ENCODE results near the gene CHRND.
"Not testable (repeated sequence)": the region's sequence is repeated elsewhere in the genome, so short reads cannot be mapped to it uniquely, and the experiment has no call there.

The CHRND gene

GRCh38 chr2:232570481-232570880, 44.5 kb downstream of the CHRND start:
- not testable (repeated sequence) for FAIRE-seq; DNase-seq (ENCODE audit: insufficient read length, low spot score)

DNA sequence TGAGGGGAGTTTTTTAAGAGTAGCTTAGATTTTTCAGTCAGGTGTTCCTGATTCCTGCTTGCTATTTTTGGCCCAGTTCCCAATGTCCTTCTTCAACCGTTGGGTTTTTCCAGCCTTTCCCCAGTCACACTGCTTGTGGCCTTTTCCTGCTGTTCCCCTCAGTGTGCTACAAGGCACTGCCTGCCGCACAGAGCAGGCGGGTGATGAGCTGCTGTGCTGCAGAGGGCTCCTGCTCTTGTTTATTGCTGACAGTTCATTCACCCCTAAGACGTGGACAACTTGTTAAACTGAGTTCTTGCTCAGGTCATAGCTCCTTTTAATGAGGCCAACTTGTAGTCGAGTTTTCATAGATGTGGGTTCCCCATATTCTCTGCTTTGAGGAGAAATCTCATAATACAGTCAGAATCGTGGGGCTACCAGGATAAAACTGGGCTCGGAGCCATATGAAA, 45.1 kb downstream of the CHRND start:
- DNase-seq (ENCODE audit: insufficient read length, low spot score), result no peak
- no peak for FAIRE-seq

GRCh38 chr2:232573042-232573441, 47.1 kb downstream of the CHRND start:
- no peak for DNase-seq (ENCODE audit: insufficient read length, low spot score)
- FAIRE-seq, result no peak

- FAIRE-seq, result no peak
- no peak for DNase-seq (ENCODE audit: insufficient read length, low spot score)
Observed at GRCh38 chr2:232573771-232574435, 47.9 kb downstream of the CHRND start.

DNA sequence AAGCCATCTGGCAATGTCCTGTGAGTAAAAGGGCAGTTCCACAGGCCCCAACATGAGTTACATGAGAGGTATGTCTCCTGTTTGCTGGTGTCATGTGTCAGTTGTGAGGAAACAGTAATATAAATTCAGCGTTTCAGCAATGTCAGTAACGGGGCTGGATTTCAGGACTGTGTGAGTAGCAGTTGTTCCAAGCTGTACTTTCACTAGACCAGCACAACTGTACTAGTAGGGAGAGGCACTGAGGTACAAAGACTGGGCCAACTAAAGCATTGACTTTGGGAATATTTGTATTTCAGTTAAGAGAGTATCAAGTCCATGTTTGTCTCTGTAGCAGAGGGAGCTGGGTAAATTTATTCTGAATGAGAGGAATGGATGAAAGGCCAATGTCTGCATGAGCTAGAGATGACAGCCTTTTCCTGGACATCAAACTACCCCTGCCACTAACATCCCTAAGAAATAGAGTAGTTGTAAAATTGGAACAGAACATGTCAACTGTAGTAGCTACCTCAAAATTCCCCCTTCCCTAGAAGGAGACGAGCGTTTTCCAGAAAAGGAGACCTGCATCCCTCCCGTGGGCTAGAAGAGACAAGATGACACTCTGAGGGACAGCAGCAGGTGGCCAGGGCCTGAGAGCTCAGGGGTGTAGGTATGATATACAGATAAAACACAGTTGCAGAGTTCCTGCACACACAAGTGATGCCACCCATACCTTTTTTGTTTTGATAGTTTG, 48.9 kb downstream of the CHRND start:
- peak; percentile 40 for FAIRE-seq
- DNase-seq (ENCODE audit: insufficient read length, low spot score), result peak; percentile 48

DNA sequence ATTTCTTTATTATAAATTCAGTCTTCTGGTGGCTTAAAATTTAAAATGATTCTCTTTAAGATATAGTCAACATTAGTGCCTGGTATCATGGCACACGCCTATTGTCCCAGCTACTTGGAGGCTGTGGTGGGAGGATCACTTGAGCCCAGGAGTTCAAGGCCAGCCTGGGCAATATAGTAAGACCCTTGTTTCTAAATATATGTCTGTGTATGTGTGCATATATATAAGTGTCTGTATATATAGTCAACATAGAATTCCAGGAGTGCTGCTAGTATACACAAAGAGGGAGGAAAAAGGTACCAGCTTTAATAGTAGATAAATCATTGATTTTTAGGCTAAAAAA, 49.4 kb downstream of the CHRND start:
- FAIRE-seq (no peak), DNase-seq (ENCODE audit: insufficient read length, low spot score) (no peak)

- FAIRE-seq (peak; percentile 42), DNase-seq (ENCODE audit: insufficient read length, low spot score) (peak; percentile 30)
Observed at GRCh38 chr2:232576995-232577394, 51.0 kb downstream of the CHRND start.

DNA sequence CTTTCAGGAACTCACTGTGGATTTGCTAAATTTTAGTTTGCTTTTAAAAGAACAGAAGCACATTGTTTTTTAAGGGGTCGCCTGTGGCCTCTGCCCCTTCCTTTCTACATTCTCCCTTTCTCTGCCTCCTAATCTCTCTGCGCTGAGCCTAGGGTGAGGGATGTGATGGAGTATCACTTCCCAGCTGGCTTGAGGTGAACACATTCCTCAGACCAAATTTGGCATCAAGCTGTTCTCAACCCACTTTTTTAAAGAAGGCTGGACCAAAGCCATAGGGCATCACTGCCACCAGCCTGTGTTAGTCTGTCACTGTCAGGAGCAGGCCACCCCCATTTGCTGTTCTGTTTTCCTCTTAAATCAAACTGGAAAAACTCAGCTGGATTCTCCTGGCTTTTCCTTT, 51.9 kb downstream of the CHRND start:
- FAIRE-seq (no peak), DNase-seq (ENCODE audit: insufficient read length, low spot score) (no peak)

DNA sequence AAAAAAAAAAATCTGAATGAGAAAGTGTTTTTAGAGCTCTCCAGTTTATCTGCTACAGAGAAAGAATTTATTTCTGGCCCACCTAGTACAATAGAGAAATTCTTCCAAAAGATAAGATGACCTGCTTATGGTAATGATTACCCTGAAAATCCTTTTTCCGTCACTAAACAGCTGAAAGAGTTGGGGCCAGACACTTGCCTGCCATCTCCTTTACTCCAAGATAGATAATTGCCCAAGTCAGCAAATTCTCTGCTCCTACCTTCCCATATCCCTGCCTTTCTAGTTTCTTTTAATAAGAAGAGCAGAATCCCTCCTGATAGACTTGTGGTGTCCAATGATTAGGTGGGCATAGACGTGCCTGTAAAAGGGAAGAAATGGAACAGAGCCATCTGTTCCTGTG, 52.7 kb downstream of the CHRND start:
- DNase-seq (ENCODE audit: insufficient read length, low spot score), result no peak
- no peak for FAIRE-seq

GRCh38 chr2:232580648-232580981, 54.7 kb downstream of the CHRND start:
- DNase-seq (ENCODE audit: insufficient read length, low spot score), result no peak
- FAIRE-seq, result no peak

DNA sequence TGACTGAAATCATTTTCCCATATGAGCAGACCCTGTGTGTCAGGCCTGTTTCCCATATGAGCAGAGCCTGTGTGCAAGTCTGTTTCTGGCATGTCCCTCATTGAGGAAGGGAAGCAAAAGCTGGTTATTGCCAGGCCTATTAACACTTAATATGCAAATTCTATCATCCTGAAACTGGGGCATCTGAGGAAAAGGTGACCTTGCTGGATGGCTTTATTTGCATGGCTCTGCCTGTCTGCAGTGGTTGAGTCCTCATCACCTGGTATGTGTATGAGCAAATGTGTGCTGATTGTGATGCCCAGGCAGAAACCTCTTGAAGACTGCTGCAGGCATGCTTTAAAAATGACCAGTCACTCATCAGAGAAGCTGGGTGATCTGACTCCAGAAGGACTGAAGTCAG, 55.8 kb downstream of the CHRND start:
- DNase-seq (ENCODE audit: insufficient read length, low spot score) (no peak), FAIRE-seq (no peak)

DNA sequence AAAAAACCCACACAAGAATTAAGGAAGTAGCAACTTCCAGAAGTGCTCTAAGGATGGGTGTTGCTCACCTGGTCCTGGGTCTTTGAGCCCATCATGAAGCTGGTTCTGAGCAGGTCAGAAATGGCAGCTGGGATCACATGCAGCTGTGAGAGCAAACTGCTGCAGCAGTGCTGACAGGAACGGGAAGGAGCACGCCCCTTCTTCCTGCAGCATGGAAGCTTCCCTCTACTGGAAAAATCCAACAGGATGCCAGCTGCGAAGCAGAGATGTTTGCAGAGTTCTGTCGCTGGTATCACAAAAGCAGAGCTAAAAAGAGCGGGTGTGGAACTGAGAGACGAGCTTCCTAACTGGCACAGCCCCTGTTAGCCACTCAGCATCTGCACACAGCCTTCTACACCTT, 58.3 kb downstream of the CHRND start:
- no peak for FAIRE-seq

More for the DNA sequence above, 58.3 kb downstream of the CHRND start:
- DNase-seq (ENCODE audit: insufficient read length, low spot score), result no peak

Data from HTR-8/SVneo (cell line).